OCI-M1 (cell line): Measurements from ENCODE around the gene ZNF264.
"Not testable (repeated sequence)": the region's sequence is repeated elsewhere in the genome, so short reads cannot be mapped to it uniquely, and the experiment has no call there.

Experiments used
- DNase-seq: peaks from one replicate; lab custom pipeline; 2025; lab: John Stamatoyannopoulos, UW

The ZNF264 gene

DNA sequence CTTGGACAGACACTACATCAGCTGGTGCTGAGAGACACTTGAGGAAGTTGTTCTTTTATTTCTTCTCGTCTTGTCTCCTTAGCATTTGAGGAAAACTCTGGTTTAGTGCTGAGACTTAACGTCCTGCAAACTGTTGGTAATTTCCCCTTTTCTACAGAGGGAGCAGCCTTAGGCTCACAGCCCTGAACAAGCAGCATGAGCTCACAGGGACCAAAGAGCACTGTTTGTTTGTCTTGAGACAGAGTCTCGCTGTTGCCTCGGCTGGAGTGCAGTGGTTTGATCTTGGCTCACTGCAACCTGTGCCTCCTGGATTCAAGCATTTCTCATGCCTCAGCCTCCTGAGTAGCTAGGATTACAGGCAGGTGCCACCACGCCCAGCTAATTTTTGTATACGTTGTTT lies 54.7 kb downstream of the ZNF264 start:
- no peak for DNase-seq

DNA sequence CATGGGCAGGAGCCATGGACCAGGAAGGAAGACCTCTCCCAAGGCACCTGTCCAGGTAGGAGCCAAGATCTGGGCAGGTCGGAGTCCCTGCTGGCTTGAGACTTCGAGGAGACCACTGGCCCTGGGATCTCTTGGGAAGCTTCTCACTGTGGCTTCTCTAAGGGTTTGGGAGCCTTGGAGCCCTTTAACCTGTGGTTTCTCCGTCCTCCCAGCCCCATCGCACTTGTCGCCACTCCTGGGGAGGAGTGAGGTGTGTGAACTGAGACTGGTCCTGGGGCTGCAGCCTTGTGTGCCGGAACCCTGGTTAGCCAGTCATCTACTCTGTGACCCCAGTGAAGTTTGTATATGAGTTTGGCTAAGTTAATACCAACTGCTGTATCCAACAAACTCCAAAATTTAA lies 57.3 kb downstream of the ZNF264 start:
- DNase-seq = no peak

DNA sequence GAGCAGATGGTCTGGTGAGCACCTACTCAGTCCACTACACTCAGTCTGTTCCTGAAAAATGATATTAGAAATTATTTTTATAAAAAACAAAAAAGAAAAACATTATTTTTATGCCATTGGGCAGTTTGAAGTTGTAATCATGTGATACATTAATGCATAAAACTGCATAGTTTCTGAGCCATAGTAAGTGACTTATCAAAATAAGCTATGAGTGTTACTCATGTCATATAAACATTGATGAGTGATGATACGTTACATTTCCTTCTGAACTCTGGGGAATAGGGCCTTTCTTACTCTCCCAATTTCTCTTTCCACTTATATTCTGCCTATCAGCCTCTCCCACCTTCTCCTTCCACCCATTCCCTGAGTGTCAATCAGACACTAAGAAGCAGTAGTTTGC lies 58.0 kb downstream of the ZNF264 start:
- DNase-seq = no peak

DNA sequence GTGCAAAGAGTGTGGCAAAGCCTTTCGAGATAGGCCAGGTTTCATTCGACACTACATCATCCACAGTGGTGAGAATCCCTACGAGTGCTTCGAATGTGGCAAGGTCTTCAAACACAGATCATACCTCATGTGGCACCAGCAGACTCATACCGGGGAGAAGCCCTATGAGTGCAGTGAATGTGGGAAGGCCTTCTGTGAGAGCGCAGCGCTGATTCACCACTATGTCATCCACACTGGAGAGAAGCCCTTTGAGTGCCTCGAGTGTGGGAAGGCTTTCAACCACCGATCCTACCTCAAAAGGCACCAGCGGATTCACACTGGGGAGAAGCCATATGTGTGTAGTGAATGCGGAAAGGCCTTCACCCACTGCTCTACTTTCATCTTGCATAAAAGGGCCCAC lies 62.5 kb downstream of the ZNF264 start:
- DNase-seq = not testable (repeated sequence)

DNA sequence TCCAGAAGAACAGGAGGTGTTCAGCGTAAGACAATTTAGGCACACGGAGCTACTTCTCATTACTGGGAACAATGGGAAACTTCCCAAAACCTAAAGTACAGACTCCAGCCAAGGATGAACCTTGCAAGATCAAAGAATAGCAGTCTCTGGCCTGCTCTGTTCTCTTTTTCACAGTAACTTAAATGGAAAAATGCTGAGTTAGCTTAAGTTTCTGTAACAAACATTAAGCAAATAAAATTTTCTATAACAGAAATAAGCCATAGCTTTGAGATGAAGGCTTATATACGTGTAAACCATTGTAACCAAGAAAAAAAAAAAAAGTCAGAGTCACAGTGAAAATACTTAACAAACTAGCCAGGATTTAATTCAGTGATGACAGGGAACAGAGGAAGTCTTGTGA lies 70.7 kb downstream of the ZNF264 start:
- DNase-seq = no peak

DNA sequence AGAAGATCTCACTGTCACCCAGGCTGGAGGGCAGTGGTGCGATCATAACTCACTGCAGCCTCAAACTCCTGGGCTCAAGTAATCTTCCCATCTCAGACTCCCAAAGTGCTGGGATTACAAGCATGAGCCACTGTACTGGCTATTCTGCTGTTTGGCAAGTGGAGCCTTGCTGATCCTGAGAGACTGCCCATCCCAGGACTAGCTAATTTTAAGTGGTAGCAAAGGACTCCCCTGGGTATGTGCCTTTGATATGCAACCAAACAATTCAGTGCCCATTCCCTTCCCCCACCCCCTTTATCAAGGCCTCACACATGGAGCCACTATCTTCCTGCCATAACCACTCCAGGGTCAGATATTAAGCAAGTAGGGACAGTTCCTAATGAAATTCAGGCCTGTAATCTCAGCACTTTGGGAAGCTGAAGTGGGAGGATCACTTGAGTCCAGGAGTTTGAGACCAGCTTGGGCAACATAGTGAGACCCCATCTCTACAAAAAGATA lies 72.0 kb downstream of the ZNF264 start:
- peak; percentile 68 for DNase-seq

DNA sequence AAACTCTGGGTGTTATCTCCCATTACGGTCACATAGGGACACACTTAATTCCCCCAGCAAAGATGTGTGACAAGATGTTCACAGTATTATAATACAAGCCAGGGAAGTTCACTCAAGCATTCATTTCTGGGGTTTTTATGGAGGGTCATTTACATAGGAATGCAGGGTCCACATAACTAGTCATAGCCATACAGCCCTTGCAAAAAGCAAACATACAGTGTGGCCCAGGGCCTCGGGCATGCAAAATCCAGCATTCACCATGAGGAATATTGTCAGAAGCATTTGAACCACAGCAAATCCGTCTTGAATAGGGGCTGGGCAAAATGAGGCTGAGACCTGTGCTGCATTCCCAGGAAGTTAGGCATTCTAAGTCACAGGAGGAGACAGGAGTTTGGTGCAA lies 76.0 kb downstream of the ZNF264 start:
- no peak for DNase-seq

DNA sequence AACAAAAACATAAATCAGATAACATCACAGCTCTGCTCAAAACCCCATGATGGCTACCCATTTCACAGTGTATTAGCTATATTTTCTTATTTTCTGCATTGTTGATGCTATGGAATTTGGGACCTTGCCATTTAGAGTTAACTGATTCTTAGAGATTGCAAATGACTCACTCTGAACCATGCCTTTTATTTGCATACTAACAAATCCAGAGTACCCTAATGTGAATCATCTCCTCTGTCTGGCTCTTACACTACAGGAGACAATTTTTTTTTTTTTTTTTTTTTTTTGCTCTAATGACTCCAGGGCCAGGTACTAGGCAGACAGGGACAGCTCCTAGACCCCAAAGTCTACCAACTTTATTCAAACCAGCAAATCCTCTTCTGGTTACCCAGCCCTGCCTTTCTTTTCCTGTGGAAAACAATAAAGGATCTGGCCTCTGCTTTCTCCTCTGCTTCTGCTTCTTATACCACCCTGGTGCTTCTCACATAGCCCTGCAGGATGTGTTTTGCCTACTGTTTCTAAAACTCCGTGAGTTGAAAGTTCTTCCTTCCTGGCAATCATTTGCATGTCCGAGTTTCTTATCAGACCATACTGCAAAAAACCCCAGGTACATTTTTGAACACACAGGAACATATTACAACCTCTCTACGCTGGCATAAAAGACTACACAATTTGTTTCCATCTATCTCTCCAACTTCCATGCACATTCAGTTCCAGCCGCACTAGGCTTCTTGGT lies 78.4 kb downstream of the ZNF264 start:
- DNase-seq = no peak

DNA sequence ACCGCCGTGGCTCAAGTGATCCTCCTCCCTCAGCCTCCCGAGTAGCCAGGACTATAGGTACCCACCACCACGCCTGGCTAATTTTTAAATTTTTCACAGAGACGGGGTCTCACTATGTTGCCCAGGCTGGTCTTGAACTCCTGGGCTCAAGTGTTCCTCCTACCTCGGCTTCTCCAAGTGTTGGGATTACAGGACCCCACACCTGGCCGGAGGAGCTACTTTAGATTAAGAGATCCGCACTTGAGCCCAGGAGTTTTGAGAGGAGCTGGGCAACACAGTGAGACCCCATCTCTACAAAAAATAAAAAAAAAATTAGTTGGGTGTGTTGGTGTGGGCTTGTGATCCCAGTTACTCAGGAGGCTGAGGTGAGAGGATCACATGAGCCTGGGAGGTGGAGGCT lies 80.0 kb downstream of the ZNF264 start:
- no peak for DNase-seq
